Thyroid gland (tissue), 4 donors: ENCODE results near the gene EXOC3.

Source experiments
- POLR2A ChIP-seq, 2 donors: fragments of 450-650 bp; IDR thresholded peaks; one replicate each; pipeline ENCODE4 v1.6.1; 2017; ENCODE audit warnings: antibody characterized with exemption in 2 of 2, mild to moderate bottlenecking in 2 of 2, moderate library complexity in 1 of 2
- TF ChIP-seq, protein P1 (sequence below), 6 experiments: fragments of 200-600 bp in 3 of 6; fragments of 450-650 bp in 3 of 6; sonication (generic) in 3 of 6; IDR thresholded peaks; one replicate each; pipeline ENCODE4 v1.5.1; 2016 to 2019; ENCODE audit warnings: antibody characterized with exemption in 6 of 6, mild to moderate bottlenecking in 2 of 6, inconsistent platforms in 1 of 6, moderate library complexity in 1 of 6

DNA sequence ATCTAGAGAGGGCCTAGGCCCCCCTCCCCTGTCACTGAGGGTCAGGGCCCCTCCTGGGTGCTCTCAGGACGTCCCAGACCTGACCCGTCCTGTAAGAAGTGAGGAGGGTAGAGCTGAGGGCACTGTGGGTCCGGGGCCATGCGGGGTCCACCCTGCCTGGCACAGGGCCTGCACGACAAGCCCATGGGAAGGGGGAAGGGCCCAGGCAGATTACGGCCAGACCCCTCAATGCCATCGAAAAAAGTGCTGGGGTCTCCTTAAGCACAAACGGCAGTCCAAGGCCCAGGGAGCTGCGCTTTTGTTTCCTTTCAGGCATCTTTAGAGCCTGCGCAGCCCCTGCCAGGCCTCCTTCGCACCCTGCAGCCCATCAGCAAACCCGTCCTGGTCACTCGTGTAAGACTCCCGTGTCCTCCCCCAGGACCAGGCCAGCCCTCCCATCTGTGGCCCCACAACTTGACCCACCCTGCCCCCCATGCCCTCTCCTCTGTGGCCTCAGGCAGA lies 4.4 kb upstream of the EXOC3 start:
- TF ChIP-seq, protein P1, sequence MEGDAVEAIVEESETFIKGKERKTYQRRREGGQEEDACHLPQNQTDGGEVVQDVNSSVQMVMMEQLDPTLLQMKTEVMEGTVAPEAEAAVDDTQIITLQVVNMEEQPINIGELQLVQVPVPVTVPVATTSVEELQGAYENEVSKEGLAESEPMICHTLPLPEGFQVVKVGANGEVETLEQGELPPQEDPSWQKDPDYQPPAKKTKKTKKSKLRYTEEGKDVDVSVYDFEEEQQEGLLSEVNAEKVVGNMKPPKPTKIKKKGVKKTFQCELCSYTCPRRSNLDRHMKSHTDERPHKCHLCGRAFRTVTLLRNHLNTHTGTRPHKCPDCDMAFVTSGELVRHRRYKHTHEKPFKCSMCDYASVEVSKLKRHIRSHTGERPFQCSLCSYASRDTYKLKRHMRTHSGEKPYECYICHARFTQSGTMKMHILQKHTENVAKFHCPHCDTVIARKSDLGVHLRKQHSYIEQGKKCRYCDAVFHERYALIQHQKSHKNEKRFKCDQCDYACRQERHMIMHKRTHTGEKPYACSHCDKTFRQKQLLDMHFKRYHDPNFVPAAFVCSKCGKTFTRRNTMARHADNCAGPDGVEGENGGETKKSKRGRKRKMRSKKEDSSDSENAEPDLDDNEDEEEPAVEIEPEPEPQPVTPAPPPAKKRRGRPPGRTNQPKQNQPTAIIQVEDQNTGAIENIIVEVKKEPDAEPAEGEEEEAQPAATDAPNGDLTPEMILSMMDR (IDR thresholded peaks at IDR 0.05), result no peak
- TF ChIP-seq POLR2A (IDR thresholded peaks at IDR 0.05), result no peak
